Naive thymus-derived CD4-positive, alpha-beta T cell (primary cell): ENCODE measurements around the gene RUNX2. TPM values are rescaled to one million over a fixed set of nuclear protein-coding genes. Genes with fewer than 3 reads are reported as not detected.

Experiments used
- ATAC-seq: fragments of 150-1000 bp; cut with Tn5 transposase; 2 replicates; pipeline ENCODE4 v1.10.0; 2021; ENCODE audit warnings: mild to moderate bottlenecking, moderate library complexity
- CTCF ChIA-PET: fragments of 350-600 bp; sonication (Branson Sonifier 250); formaldehyde crosslinking; loops from one replicate; lab custom pipeline; 2021; ENCODE audit warnings: antibody characterized with exemption; lab: Charles Lee
- POLR2A ChIA-PET: fragments of 350-600 bp; sonication (Branson Sonifier 250); formaldehyde crosslinking; loops from one replicate; lab custom pipeline; 2021; ENCODE audit warnings: antibody characterized with exemption, inconsistent platforms; lab: Charles Lee
- DNase-seq, 9 donors: peaks; one replicate each; pipeline versions ENCODE4 v3.0.0 to v3.0.0-alpha.2; 2020 to 2022; ENCODE audit warnings: mixed read lengths in 1 of 9
- H3K27ac ChIP-seq: one replicate; pipeline ENCODE4 v1.7.0; 2013; ENCODE audit warnings: mild to moderate bottlenecking, low read depth, low read length, moderate library complexity
- H3K27me3 ChIP-seq, 2 donors: one replicate each; pipeline ENCODE4 v1.7.0; 2013; ENCODE audit warnings: low read length in 2 of 2, mild to moderate bottlenecking in 2 of 2, moderate library complexity in 2 of 2; ENCODE audit not compliant: control insufficient read depth in 2 of 2, insufficient read depth in 2 of 2
- H3K36me3 ChIP-seq, 3 experiments: 1 replicate in 2 of 3; 2 replicates in 1 of 3; pipeline ENCODE4 v1.7.0; 2013; ENCODE audit warnings: low read length in 3 of 3, mild to moderate bottlenecking in 3 of 3, moderate library complexity in 1 of 3; ENCODE audit not compliant: insufficient read depth in 3 of 3, control insufficient read depth in 2 of 3
- H3K4me1 ChIP-seq, 2 donors: one replicate each; pipeline ENCODE4 v1.7.0; 2013; ENCODE audit warnings: low read length in 2 of 2, mild to moderate bottlenecking in 2 of 2, moderate library complexity in 1 of 2; ENCODE audit not compliant: control insufficient read depth in 2 of 2, insufficient read depth in 2 of 2
- H3K4me3 ChIP-seq: 2 replicates; pipeline ENCODE4 v1.7.0; 2013; ENCODE audit warnings: mild to moderate bottlenecking, low read length
- H3K9me3 ChIP-seq, 3 experiments: 1 replicate in 2 of 3; 2 replicates in 1 of 3; pipeline ENCODE4 v1.7.0; 2013; ENCODE audit warnings: low read length in 3 of 3; ENCODE audit not compliant: control insufficient read depth in 2 of 3
- H3K27ac Mint-ChIP-seq, 9 donors: one replicate each; pipeline ENCODE4 v1.8.0; 2020 to 2022; ENCODE audit warnings: mixed read lengths in 9 of 9, mild to moderate bottlenecking in 8 of 9, moderate library complexity in 5 of 9, inconsistent platforms in 2 of 9
- H3K27me3 Mint-ChIP-seq, 5 donors: one replicate each; pipeline ENCODE4 v1.8.0; 2021 to 2022; ENCODE audit warnings: mixed read lengths in 5 of 5, mild to moderate bottlenecking in 1 of 5
- H3K36me3 Mint-ChIP-seq, 5 donors: one replicate each; pipeline ENCODE4 v1.8.0; 2020 to 2022; ENCODE audit warnings: mixed read lengths in 5 of 5, mild to moderate bottlenecking in 3 of 5, inconsistent platforms in 1 of 5
- H3K4me1 Mint-ChIP-seq, 7 donors: one replicate each; pipeline ENCODE4 v1.8.0; 2020 to 2022; ENCODE audit warnings: mixed read lengths in 7 of 7, mild to moderate bottlenecking in 3 of 7, inconsistent platforms in 1 of 7
- H3K4me3 Mint-ChIP-seq, 10 donors: one replicate each; pipeline ENCODE4 v1.8.0; 2020 to 2022; ENCODE audit warnings: mild to moderate bottlenecking in 10 of 10, mixed read lengths in 10 of 10, moderate library complexity in 6 of 10, inconsistent platforms in 2 of 10
- H3K9me3 Mint-ChIP-seq, 11 donors: one replicate each; pipeline ENCODE4 v1.8.0; 2020 to 2022; ENCODE audit warnings: mixed read lengths in 11 of 11, mild to moderate bottlenecking in 4 of 11, inconsistent platforms in 1 of 11, moderate library complexity in 1 of 11
- intact Hi-C, 2 donors: fragments of 100-400 bp; cut with micrococcal nuclease; formaldehyde crosslinking; loops; one replicate each; pipeline ENCODE4 v1.15.1; 2023
- polyA plus RNA-seq, 2 donors: library from polyadenylated mRNA; unstranded; fragments of 300-500 nt; fragmentation: Illumina TruSeq; gene quantifications; one replicate each; pipeline ENCODE4 v1.2.3, GENCODE V29; 2021
- total RNA-seq, 6 experiments: library from RNA in 5 of 6; stranded (reverse) in 5 of 6; gene quantifications; 1 replicate in 5 of 6; 2 replicates in 1 of 6; pipeline ENCODE4 v1.2.3 and lab custom pipeline; 2021 to 2026

RUNX2 gene
- total and polyA plus RNA-seq, 7 experiments from 2014 or later: 2.3 to 17.9 (median 13.9) TPM

DNA sequence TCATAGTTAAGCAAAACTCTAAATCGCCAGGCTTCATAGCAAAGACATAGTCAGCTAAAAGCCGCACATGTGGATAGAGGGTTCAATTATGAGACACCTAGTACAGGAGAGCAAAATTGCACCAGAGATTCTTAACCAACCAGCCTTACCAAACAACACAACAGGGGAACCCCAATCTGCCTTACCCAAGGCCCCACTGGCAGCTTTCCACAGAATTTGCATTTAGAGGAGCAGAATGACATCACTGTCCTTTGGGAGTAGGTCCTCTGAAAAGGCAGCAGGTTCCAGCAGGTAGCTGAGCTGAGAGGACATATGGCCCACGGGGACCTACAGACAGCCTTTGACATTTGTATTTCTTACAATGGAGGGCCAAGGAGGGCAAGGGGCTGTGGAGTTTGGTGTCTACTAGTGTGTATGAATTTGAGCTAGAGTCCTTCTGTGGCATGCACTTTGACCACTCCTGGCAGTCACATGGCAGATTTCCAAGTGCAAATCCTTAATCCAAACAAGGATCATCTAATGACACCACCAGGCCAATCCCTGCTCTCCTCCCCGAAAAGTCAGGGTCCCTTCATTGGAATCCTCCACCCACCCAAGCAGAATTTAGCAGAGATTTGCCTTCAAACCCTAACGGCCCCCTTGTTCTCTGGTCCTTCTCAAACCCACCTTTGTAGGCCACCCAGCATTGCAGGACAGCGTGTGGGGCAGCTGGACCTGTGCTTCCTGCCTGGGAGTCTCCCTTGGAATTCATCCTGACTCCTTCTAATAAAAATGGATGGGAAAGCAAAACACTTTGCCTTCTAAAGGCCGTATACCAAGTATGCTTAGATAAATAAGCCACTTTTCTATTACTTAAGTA is 220.8 kb downstream of the RUNX2 start:
- Histone ChIP-seq H3K9me3 (no peaks in the 10 kb centered on the region), H3K4me3 (no peak overlapping the region), H3K27me3 (no peaks in the 10 kb centered on the region), H3K4me1 (no peaks in the 10 kb centered on the region), H3K27ac (no peak overlapping the region), H3K36me3 (no peaks in the 10 kb centered on the region)
- Mint-ChIP-seq H3K36me3 (peaks cover 0 to 15% (median 12%) of the 10 kb centered on the region in 5 donors), H3K4me3 (no peak overlapping the region), H3K27me3 (no peaks in the 10 kb centered on the region), H3K9me3 (no peaks in the 10 kb centered on the region), H3K27ac (no peak overlapping the region), H3K4me1 (peaks cover 2 to 21% (median 3%) of the 10 kb centered on the region in 7 donors)
- intact Hi-C loops: no loop called here
- POLR2A ChIA-PET: interaction anchor here (0.6 to 0.7 kb wide), 3 partner anchors 93 to 127 kb away, joined by 3 to 4 read pairs (median 4); no protein-coding TSS in a partner anchor
- CTCF ChIA-PET: no interaction called here
- DNase-seq (no peak), ATAC-seq (no peak)

DNA sequence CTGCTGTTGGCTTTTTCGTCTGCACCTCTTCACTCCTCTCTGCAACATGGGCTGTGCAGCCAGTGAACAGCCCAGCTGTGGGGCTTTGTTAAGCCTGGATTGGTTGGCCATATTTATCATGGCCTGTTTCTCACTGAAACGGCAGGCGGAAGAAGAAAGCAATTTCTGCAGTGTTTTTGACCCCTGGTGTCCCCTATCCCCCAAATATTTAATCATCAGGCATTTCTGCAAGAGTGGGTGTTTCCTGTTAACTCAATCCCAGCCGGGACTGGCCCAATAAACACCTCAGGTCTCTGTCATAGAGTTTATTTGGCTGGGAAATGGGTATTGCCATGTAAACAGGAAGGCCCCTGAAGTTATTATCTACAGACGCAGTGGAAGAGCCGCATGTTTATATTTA is 224.4 kb downstream of the RUNX2 start:
- Mint-ChIP-seq H3K36me3 (peaks cover 0 to 5% (median 4%) of the 10 kb centered on the region in 5 donors), H3K27ac (no peak overlapping the region), H3K4me1 (peaks cover 6 to 28% (median 7%) of the 10 kb centered on the region in 7 donors), H3K9me3 (peaks cover 0 to 2% (median 0%) of the 10 kb centered on the region in 11 donors), H3K27me3 (no peaks in the 10 kb centered on the region), H3K4me3 (no peak overlapping the region)
- Histone ChIP-seq H3K27ac (no peak overlapping the region), H3K9me3 (no peaks in the 10 kb centered on the region), H3K36me3 (no peaks in the 10 kb centered on the region), H3K27me3 (no peaks in the 10 kb centered on the region), H3K4me1 (no peaks in the 10 kb centered on the region), H3K4me3 (no peak overlapping the region)
- no peak for ATAC-seq
- no peak for DNase-seq
- ChIA-PET CTCF (no interaction called here), POLR2A (interaction anchor here (0.7 kb wide), 1 partner anchor 30 kb away, joined by 6 read pairs; no protein-coding TSS in a partner anchor)
- intact Hi-C loops: no loop called here

DNA sequence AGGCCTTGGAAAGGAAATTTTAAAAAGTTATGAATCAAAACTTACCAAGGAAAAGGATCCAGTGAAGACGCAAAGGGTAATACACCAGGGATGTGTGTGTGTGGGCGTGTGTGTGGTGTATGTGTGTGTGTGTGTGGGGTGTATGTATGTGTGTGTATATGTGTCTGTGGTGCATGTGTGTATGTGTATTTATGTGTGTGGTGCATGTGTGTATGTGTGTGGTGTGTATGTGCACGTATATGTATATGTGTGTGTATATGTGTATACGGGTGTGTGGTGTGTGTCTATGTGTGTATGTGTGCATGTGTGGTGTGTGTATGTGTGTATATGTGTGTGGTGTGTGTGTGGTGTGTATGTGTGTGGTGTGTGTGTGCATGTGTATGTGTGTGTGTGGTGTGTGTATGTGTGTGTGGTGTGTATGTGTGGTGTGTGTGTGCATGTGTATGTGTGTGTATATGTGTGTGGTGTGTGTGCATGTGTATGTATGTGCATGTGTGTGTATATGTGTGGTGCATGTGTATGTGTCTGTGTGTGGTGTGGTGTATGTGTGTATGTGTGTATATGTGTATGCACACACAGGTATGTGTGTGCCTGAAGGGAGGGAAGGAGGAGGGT is 225.7 kb downstream of the RUNX2 start:
- H3K27ac Mint-ChIP-seq: peak overlapping the region in 1 of 9 donors; percentile 23
- no peak overlapping the region for H3K4me3 Mint-ChIP-seq
- H3K9me3 Mint-ChIP-seq: peaks cover 0 to 2% (median 0%) of the 10 kb centered on the region in 11 donors
- H3K36me3 Mint-ChIP-seq: peaks cover 0 to 2% (median 0%) of the 10 kb centered on the region in 5 donors
- ChIA-PET POLR2A (interaction anchor here (0.8 kb wide), 1 partner anchor 11 kb away, joined by 4 read pairs; no protein-coding TSS in a partner anchor), CTCF (no interaction called here)
- Histone ChIP-seq H3K36me3 (no peaks in the 10 kb centered on the region), H3K4me1 (no peaks in the 10 kb centered on the region), H3K27me3 (no peaks in the 10 kb centered on the region), H3K9me3 (no peaks in the 10 kb centered on the region), H3K27ac (no peak overlapping the region), H3K4me3 (no peak overlapping the region)
- peak; percentile 16 for ATAC-seq
- peaks cover 6 to 25% (median 7%) of the 10 kb centered on the region in 7 donors for H3K4me1 Mint-ChIP-seq
- H3K27me3 Mint-ChIP-seq: no peaks in the 10 kb centered on the region
- intact Hi-C loops: loop anchor here in 1 of 2 donors (2.0 kb wide), 1 partner anchor 33 kb away; no protein-coding TSS in a partner anchor
- DNase-seq: no peak

DNA sequence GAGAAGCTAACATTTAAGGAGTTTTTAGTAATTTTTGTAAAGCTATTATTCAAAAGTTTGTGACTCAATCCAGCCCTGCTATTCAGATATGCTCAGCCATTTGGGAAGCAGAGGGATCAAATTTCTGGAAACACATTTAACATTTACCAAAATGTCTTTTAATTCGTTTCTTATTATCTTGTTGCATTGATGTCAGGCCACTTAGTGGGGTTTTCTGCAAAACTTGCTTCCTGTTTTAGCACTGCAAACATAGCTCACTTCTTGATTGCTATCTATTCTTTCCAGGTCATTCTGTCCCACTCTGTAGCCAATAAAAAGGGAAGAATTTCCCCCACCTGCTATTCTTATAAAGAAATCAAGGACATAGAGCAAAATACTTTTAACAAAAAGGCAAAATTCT is 226.5 kb downstream of the RUNX2 start:
- no peak overlapping the region for H3K4me3 ChIP-seq
- H3K36me3 Mint-ChIP-seq: peaks cover 0 to 7% (median 0%) of the 10 kb centered on the region in 5 donors
- DNase-seq (no peak), ATAC-seq (no peak)
- peaks cover 6 to 31% (median 7%) of the 10 kb centered on the region in 7 donors for H3K4me1 Mint-ChIP-seq
- no peak overlapping the region for H3K27ac ChIP-seq
- peak overlapping the region in 1 of 9 donors; percentile 70 for H3K27ac Mint-ChIP-seq
- peaks cover 0 to 6% (median 0%) of the 10 kb centered on the region in 11 donors for H3K9me3 Mint-ChIP-seq
- no peaks in the 10 kb centered on the region for H3K27me3 Mint-ChIP-seq
- intact Hi-C loops: loop anchor here in 1 of 2 donors (2.0 kb wide), 1 partner anchor 32 kb away; no protein-coding TSS in a partner anchor
- H3K4me1 ChIP-seq: no peaks in the 10 kb centered on the region
- ChIA-PET CTCF (no interaction called here), POLR2A (interaction anchor here (0.8 kb wide), 1 partner anchor 10 kb away, joined by 4 read pairs; no protein-coding TSS in a partner anchor)
- H3K36me3 ChIP-seq: no peaks in the 10 kb centered on the region
- no peak overlapping the region for H3K4me3 Mint-ChIP-seq
- H3K27me3 ChIP-seq: no peaks in the 10 kb centered on the region
- no peaks in the 10 kb centered on the region for H3K9me3 ChIP-seq

DNA sequence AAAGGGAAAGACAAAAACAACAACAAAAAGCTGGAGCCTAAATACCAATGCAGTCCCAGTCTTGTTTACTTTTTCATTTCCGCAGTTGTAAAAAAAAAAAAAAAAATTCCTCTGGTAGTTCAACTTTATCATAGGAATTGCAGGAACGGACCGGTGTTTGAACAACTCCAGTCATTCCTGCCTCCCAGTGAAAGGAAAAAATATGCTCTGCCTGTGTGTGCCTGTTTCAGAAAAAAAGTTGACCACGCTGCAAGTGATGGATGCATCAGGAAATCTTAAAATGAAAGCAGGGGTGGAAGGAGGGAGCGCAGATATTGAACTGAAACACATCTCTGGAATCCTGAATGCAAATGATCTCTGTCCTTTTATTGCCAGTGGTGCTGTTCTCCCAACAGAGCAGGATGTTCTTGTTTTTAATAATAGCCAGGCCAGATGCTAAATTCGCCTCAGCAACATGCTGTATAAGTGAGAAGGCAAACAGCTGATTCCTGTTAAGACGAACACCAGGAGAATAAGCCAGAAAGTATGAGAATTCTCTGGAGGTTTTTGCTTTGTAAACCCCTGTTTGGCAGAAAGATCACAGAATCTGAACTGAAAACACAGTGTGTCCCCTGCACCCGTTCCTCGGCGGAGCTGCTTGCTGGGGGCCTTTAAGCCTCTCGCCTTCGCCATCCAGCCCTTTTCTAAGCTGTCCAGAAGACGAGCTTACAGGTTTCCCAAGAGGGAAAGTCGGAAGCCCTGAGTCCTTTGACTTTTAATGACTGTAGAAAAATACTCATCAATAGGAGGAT is 228.0 kb downstream of the RUNX2 start:
- Mint-ChIP-seq H3K9me3 (peaks cover 0 to 6% (median 0%) of the 10 kb centered on the region in 11 donors), H3K27ac (no peak overlapping the region), H3K36me3 (peaks cover 0 to 10% (median 0%) of the 10 kb centered on the region in 5 donors), H3K27me3 (no peaks in the 10 kb centered on the region), H3K4me3 (no peak overlapping the region), H3K4me1 (peaks cover 6 to 34% (median 7%) of the 10 kb centered on the region in 7 donors)
- Histone ChIP-seq H3K4me1 (no peaks in the 10 kb centered on the region), H3K4me3 (no peak overlapping the region), H3K27ac (no peak overlapping the region), H3K36me3 (no peaks in the 10 kb centered on the region), H3K27me3 (no peaks in the 10 kb centered on the region), H3K9me3 (no peaks in the 10 kb centered on the region)
- CTCF ChIA-PET: no interaction called here
- ATAC-seq (no peak), DNase-seq (no peak)
- intact Hi-C loops: loop anchor here in 1 of 2 donors (2.0 kb wide), 1 partner anchor 31 kb away; no protein-coding TSS in a partner anchor
- POLR2A ChIA-PET: interaction anchor here (0.6 kb wide), 1 partner anchor 45 kb away, joined by 4 read pairs; no protein-coding TSS in a partner anchor

DNA sequence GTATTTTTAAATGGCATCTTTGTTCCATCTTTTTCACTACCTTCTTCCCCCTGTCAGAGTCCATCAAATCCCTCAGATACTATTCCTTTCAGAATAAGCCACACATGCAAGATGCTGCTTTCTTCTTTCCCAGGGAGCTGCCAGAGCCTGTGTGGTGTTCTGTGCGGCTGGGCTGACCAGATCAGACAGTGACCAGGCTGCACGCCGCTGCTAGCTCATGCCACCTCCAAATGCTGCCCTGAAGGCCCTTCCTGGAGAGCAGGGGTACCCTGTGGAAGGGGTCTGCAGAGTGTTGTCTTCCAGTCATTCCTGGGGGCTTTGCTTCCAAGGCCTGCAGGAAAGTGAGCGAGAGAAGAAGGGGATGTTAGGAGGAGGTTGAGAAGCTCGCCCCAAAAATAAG is 228.7 kb downstream of the RUNX2 start:
- H3K27ac ChIP-seq: no peak overlapping the region
- DNase-seq: no peak
- intact Hi-C loops: no loop called here
- no peaks in the 10 kb centered on the region for H3K36me3 ChIP-seq
- CTCF ChIA-PET: no interaction called here
- Mint-ChIP-seq H3K4me3 (no peak overlapping the region), H3K9me3 (peaks cover 0 to 6% (median 0%) of the 10 kb centered on the region in 11 donors), H3K27me3 (no peaks in the 10 kb centered on the region), H3K36me3 (peaks cover 0 to 12% (median 0%) of the 10 kb centered on the region in 5 donors), H3K27ac (no peak overlapping the region), H3K4me1 (peaks cover 6 to 36% (median 7%) of the 10 kb centered on the region in 7 donors)
- H3K4me3 ChIP-seq: no peak overlapping the region
- ATAC-seq: no peak
- no peaks in the 10 kb centered on the region for H3K27me3 ChIP-seq
- H3K4me1 ChIP-seq: no peaks in the 10 kb centered on the region
- H3K9me3 ChIP-seq: no peaks in the 10 kb centered on the region
- POLR2A ChIA-PET: interaction anchor here (1.0 kb wide), 1 partner anchor 61 kb away, joined by 3 read pairs; no protein-coding TSS in a partner anchor
